NCI-H1436 treated with DMSO at 0.1 percent for 48 hours (cell line): Measurements from ENCODE around the gene CEP57L1.
"Not testable (repeated sequence)": the region's sequence is repeated elsewhere in the genome, so short reads cannot be mapped to it uniquely, and the experiment has no call there.

Experiments used
- DNase-seq: peaks from one replicate; lab custom pipeline; 2025; lab: John Stamatoyannopoulos, UW

The CEP57L1 gene

GRCh38 chr6:109074133-109074415 lies 21.2 kb upstream of the CEP57L1 start:
- no peak for DNase-seq

- DNase-seq: no peak
These were observed 19.4 kb upstream of the CEP57L1 start for GRCh38 chr6:109075934-109076333.

- DNase-seq: no peak
These were observed 18.9 kb upstream of the CEP57L1 start for GRCh38 chr6:109076377-109076776.

- DNase-seq: no peak
These were observed 15.3 kb upstream of the CEP57L1 start for GRCh38 chr6:109079981-109080380.

- DNase-seq: no peak
These were observed 14.3 kb upstream of the CEP57L1 start for GRCh38 chr6:109081026-109081425.

GRCh38 chr6:109081516-109082187 lies 13.7 kb upstream of the CEP57L1 start:
- no peak for DNase-seq

GRCh38 chr6:109082188-109082577 lies 13.1 kb upstream of the CEP57L1 start:
- no peak for DNase-seq

GRCh38 chr6:109083657-109084056 lies 11.7 kb upstream of the CEP57L1 start:
- no peak for DNase-seq

- not testable (repeated sequence) for DNase-seq
These were observed 11.2 kb upstream of the CEP57L1 start for GRCh38 chr6:109084146-109084545.

GRCh38 chr6:109087661-109088264 lies 7.5 kb upstream of the CEP57L1 start:
- DNase-seq: peak; percentile 17

- no peak for DNase-seq
These were observed 6.3 kb upstream of the CEP57L1 start for GRCh38 chr6:109088995-109089394.

- no peak for DNase-seq
These were observed 3.8 kb upstream of the CEP57L1 start for GRCh38 chr6:109091314-109092024.

- DNase-seq: no peak
These were observed 3.2 kb upstream of the CEP57L1 start for GRCh38 chr6:109092074-109092473.

GRCh38 chr6:109093732-109094415 lies 1.4 kb upstream of the CEP57L1 start:
- DNase-seq: no peak

GRCh38 chr6:109094416-109095035 lies 781 bp upstream of the CEP57L1 start, which contains the start of gene SESN1:
TSS of gene SESN1 (minus strand) at chr6:109094846. CDS start at chr6:109094073, 773 bp downstream.
- DNase-seq: peak; percentile 24

GRCh38 chr6:109095835-109096084 lies 453 bp downstream of the CEP57L1 start:
- DNase-seq: no peak

GRCh38 chr6:109096208-109096607 lies 901 bp downstream of the CEP57L1 start:
- no peak for DNase-seq

GRCh38 chr6:109097661-109098060 lies 2.4 kb downstream of the CEP57L1 start:
- no peak for DNase-seq

GRCh38 chr6:109102762-109103161 lies 7.5 kb downstream of the CEP57L1 start:
- DNase-seq: no peak

GRCh38 chr6:109103942-109104341 lies 8.6 kb downstream of the CEP57L1 start:
- no peak for DNase-seq

GRCh38 chr6:109104512-109104911 lies 9.2 kb downstream of the CEP57L1 start:
- no peak for DNase-seq

- DNase-seq: no peak
These were observed 10.4 kb downstream of the CEP57L1 start for GRCh38 chr6:109105681-109106080.

GRCh38 chr6:109109663-109110062 lies 14.4 kb downstream of the CEP57L1 start:
- DNase-seq: not testable (repeated sequence)
